ENCODE results near the gene IGSF22.

GRCh38 chr11:18710545-18710944 is 15.4 kb downstream of the IGSF22 start:
- TF ChIP-seq SIN3A (IDR thresholded peaks at IDR 0.05; ENCODE audit: borderline replicate concordance, low read depth, low read length) (no peak), CTCF (IDR thresholded peaks at IDR 0.05) (no peak), CHD2 (IDR thresholded peaks at IDR 0.05; ENCODE audit: low read length, partially characterized antibody) (no peak), EZH2phosphoT487 (IDR thresholded peaks at IDR 0.05; ENCODE audit: borderline replicate concordance, low read depth) (no peak), EP300 (IDR thresholded peaks at IDR 0.05; ENCODE audit: borderline replicate concordance in 1 of 2, low read depth in 1 of 2, low read length in 1 of 2) (no peak), USF1 (IDR thresholded peaks at IDR 0.05; ENCODE audit: borderline replicate concordance, low read depth) (no peak), RAD21 (IDR thresholded peaks at IDR 0.05; ENCODE audit: low read length) (no peak), POLR2AphosphoS5 (IDR thresholded peaks at IDR 0.05; ENCODE audit: low read depth, low read length) (no peak), SMC3 (IDR thresholded peaks at IDR 0.05; ENCODE audit: low read depth, low read length) (no peak), NRF1 (IDR thresholded peaks at IDR 0.05; ENCODE audit: low read depth, low read length) (no peak), RXRA (IDR thresholded peaks at IDR 0.05; ENCODE audit: borderline replicate concordance, low read depth) (no peak), TAF1 (IDR thresholded peaks at IDR 0.05; ENCODE audit: borderline replicate concordance, low read depth, low read length) (no peak)
- TF ChIP-seq, protein P1, sequence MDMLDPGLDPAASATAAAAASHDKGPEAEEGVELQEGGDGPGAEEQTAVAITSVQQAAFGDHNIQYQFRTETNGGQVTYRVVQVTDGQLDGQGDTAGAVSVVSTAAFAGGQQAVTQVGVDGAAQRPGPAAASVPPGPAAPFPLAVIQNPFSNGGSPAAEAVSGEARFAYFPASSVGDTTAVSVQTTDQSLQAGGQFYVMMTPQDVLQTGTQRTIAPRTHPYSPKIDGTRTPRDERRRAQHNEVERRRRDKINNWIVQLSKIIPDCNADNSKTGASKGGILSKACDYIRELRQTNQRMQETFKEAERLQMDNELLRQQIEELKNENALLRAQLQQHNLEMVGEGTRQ (IDR thresholded peaks at IDR 0.05; ENCODE audit: borderline replicate concordance, low read depth, low read length) = no peak
- TF ChIP-seq, protein P2, sequence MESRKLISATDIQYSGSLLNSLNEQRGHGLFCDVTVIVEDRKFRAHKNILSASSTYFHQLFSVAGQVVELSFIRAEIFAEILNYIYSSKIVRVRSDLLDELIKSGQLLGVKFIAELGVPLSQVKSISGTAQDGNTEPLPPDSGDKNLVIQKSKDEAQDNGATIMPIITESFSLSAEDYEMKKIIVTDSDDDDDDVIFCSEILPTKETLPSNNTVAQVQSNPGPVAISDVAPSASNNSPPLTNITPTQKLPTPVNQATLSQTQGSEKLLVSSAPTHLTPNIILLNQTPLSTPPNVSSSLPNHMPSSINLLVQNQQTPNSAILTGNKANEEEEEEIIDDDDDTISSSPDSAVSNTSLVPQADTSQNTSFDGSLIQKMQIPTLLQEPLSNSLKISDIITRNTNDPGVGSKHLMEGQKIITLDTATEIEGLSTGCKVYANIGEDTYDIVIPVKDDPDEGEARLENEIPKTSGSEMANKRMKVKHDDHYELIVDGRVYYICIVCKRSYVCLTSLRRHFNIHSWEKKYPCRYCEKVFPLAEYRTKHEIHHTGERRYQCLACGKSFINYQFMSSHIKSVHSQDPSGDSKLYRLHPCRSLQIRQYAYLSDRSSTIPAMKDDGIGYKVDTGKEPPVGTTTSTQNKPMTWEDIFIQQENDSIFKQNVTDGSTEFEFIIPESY (IDR thresholded peaks at IDR 0.05; ENCODE audit: borderline replicate concordance, low read depth) = no peak
